Urinary bladder (tissue), 4 donors: ENCODE results near the gene ESM1. TPM values are rescaled to one million over a fixed set of nuclear protein-coding genes. Genes with fewer than 3 reads are reported as not detected.
"Not testable (repeated sequence)": the region's sequence is repeated elsewhere in the genome, so short reads cannot be mapped to it uniquely, and the experiment has no call there.

Experiments used
- DNase-seq: peaks from one replicate; pipeline ENCODE4 v3.0.0-alpha.2; 2015; ENCODE audit errors: extremely low spot score
- H3K27ac ChIP-seq: one replicate; pipeline ENCODE4 v1.5.1; 2013; ENCODE audit warnings: low read depth, mild to moderate bottlenecking, moderate library complexity
- H3K36me3 ChIP-seq: one replicate; pipeline ENCODE4 v1.6.1; 2013; ENCODE audit warnings: mild to moderate bottlenecking, moderate library complexity; ENCODE audit not compliant: insufficient read depth
- H3K4me1 ChIP-seq: one replicate; pipeline ENCODE4 v1.6.1; 2013; ENCODE audit warnings: mild to moderate bottlenecking, moderate library complexity; ENCODE audit not compliant: insufficient read depth
- H3K4me3 ChIP-seq: one replicate; pipeline ENCODE4 v1.5.1; 2013; ENCODE audit warnings: low read depth, low read length
- WGBS: extraction: QIAGEN DNeasy Blood & Tissue Kit; methylation state at CpG from one replicate; pipeline ENCODE4 v1.1.7; 2013; 5-methylcytosine and 5-hydroxymethylcytosine counted together
- polyA plus RNA-seq: library from polyadenylated mRNA; stranded (reverse); fragments of 200-250 nt; gene quantifications from one replicate; pipeline ENCODE4 v1.2.3, GENCODE V29; 2013
- total RNA-seq: library from RNA; depleted of rRNA; stranded (reverse); fragments of >200 nt; gene quantifications from one replicate; pipeline ENCODE4 v1.2.3, GENCODE V29; 2014
- donor health status: healthy with polysubstance abuse.
- donor health status: healthy.

ESM1 gene
- total RNA-seq (1.8 TPM), polyA plus RNA-seq (0.19 TPM)

- WGBS = 29% methylated on average over 26 of the region's 26 CpGs
- H3K4me3 ChIP-seq = no peak within 1 kb of the TSS
Measured at GRCh38 chr5:54985301-54986268, at the start of gene ESM1. ESM1 (minus strand) TSS chr5:54985593; CDS start chr5:54985517, 76 bp downstream.

DNA sequence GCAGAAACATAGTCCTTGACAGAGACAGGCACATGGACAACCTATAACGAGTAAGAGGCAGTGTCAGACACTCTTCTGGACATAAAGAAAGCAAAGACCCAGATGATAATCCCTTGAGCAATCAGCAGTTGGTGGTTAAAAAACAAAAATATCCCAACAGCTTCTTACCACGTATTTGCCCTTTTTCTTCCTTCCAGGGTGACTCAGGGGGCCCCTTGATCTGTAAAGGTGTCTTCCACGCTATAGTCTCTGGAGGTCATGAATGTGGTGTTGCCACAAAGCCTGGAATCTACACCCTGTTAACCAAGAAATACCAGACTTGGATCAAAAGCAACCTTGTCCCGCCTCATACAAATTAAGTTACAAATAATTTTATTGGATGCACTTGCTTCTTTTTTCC, 48.2 kb upstream of the ESM1 start:
- H3K36me3 ChIP-seq = no peaks in the 10 kb centered on the region
- no peak overlapping the region for H3K27ac ChIP-seq
- 79% methylated on average over 4 of the region's 4 CpGs for WGBS
- no peak overlapping the region for H3K4me3 ChIP-seq
- DNase-seq = no peak
- H3K4me1 ChIP-seq = no peaks in the 10 kb centered on the region

More at GRCh38 chr5:54985301-54986268, at the start of gene ESM1:
- Histone ChIP-seq H3K36me3 (no peaks in the 10 kb centered on the region), H3K4me1 (no peaks in the 10 kb centered on the region), H3K27ac (no peak within 1 kb of the TSS)
- no peak for DNase-seq

DNA sequence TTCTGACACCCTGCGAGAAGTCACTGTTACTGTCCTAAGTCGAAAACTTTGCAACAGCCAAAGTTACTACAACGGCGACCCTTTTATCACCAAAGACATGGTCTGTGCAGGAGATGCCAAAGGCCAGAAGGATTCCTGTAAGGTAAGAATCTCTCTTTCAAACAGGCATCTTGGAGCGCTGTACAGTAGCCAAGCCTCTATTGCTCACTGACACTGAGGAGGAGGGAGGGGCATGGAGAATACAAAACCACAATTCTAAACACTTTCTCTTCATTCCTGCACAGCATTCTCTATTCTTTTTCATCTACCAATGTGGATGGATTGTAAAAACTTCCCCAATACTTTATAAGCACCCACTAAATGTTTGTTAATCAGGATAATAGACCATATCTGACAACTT, 46.1 kb upstream of the ESM1 start:
- Histone ChIP-seq H3K4me1 (no peaks in the 10 kb centered on the region), H3K27ac (no peak overlapping the region), H3K36me3 (no peaks in the 10 kb centered on the region), H3K4me3 (no peak overlapping the region)
- DNase-seq = no peak
- 92% methylated on average over 5 of the region's 5 CpGs for WGBS

- 69% methylated on average over 10 of the region's 10 CpGs for WGBS
- Histone ChIP-seq H3K27ac (no peak overlapping the region), H3K4me3 (no peak overlapping the region), H3K4me1 (no peaks in the 10 kb centered on the region), H3K36me3 (no peaks in the 10 kb centered on the region)
- DNase-seq = no peak
Measured at GRCh38 chr5:55030676-55031369, 45.4 kb upstream of the ESM1 start.

- Histone ChIP-seq H3K4me3 (no peak overlapping the region), H3K27ac (no peak overlapping the region), H3K36me3 (no peaks in the 10 kb centered on the region), H3K4me1 (no peaks in the 10 kb centered on the region)
- WGBS = 60% methylated on average over 2 of the region's 2 CpGs
- no peak for DNase-seq
Measured at GRCh38 chr5:55030220-55030619, 44.8 kb upstream of the ESM1 start.

DNA sequence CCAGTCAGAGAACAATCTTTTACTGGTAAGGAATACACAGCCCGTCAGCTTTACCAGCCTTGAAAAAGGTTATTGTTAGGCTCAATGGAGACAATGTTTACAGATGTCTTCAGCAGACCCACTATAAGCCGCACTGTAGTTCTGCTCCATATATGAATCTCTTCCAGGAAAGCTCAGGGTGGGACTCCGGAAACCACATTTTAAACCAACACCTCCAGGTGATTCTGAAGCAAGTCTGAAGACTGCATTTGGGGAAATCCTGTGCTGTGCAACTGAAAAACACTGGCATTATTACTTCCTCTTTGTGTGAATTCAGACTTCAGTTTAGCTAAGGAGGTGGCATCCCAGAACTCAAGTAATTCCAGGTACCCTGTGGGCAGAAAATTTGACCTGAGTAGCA, 42.2 kb upstream of the ESM1 start:
- DNase-seq = no peak
- Histone ChIP-seq H3K36me3 (no peaks in the 10 kb centered on the region), H3K4me3 (no peak overlapping the region), H3K27ac (no peak overlapping the region), H3K4me1 (no peaks in the 10 kb centered on the region)
- WGBS = 71% methylated on average over 3 of the region's 3 CpGs

GRCh38 chr5:55022450-55022849, 37.1 kb upstream of the ESM1 start:
- no peaks in the 10 kb centered on the region for H3K36me3 ChIP-seq

DNA sequence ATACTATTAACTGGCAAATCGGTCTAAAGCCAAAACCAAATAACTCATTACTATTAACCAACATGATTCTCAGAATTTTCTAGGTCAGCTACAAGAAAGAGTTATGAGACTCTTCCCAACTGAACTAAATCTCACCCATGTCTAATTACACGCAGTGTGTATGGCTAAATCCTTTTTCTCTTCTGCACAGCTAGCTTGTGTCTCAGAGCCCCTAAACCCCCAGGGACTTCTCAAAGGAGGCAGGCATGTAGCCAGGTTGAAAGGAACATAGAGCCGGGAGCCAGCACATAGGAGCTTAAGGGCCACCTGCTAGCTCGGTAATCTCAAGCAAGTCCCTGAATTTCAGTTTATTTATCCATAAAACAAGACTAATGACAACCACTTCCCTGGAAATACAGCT, 36.4 kb upstream of the ESM1 start:
- no peaks in the 10 kb centered on the region for H3K4me1 ChIP-seq
- no peak for DNase-seq
- WGBS = 77% methylated on average over 4 of the region's 4 CpGs

More at GRCh38 chr5:55022450-55022849, 37.1 kb upstream of the ESM1 start:
- no peak overlapping the region for H3K27ac ChIP-seq
- DNase-seq = no peak
- H3K4me3 ChIP-seq = no peak overlapping the region
- 53% methylated on average over 2 of the region's 2 CpGs for WGBS
- H3K4me1 ChIP-seq = no peaks in the 10 kb centered on the region

DNA sequence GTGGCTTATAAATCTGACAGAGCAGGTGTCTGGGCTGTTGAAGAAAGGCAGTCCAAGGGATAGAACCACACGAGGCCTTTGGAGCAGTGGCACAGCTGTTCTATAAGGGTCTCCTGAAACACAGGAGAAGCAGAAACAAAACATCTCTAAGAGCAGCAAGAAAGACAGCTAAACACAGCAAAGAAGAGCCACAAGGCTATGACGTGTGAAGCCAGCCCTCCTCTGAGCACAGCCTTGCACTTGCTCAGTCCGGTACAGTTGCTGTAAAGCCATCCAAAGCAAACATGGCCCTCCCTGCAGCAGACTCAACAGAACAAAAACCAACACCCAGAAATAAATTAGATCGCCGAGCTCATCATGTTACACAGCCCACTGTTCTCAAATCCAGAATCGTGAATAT, 36.0 kb upstream of the ESM1 start:
- Histone ChIP-seq H3K4me3 (no peak overlapping the region), H3K27ac (no peak overlapping the region), H3K4me1 (no peaks in the 10 kb centered on the region), H3K36me3 (no peaks in the 10 kb centered on the region)
- DNase-seq = no peak
- WGBS = 67% methylated on average over 6 of the region's 6 CpGs

More for the DNA sequence above, 36.4 kb upstream of the ESM1 start:
- Histone ChIP-seq H3K36me3 (no peaks in the 10 kb centered on the region), H3K4me3 (no peak overlapping the region), H3K27ac (no peak overlapping the region)

DNA sequence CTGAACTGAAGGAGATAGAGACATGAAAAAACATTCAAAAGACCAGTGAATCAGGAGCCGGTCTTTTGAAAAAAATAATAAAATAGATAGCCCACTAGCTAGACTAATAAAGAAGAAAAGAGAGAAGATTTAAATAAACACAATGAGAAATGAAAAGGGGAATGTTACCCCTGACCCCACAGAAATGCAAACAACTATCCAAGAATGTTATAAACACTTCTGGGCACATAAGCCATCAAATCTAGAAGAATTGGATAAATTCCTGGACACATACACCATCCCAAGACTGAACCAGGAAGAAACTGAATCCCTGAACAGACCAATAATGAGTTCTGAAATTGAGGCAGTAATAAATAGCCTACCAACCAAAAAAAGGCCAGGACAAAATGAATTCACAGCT, 24.8 kb upstream of the ESM1 start:
- not testable (repeated sequence) for H3K36me3 ChIP-seq, H3K4me3 ChIP-seq, H3K27ac ChIP-seq, H3K4me1 ChIP-seq, DNase-seq
- WGBS = 35% methylated on average over 1 of the region's 1 CpG

- Histone ChIP-seq H3K4me1 (no peaks in the 10 kb centered on the region), H3K27ac (no peak overlapping the region), H3K4me3 (no peak overlapping the region), H3K36me3 (no peaks in the 10 kb centered on the region)
- DNase-seq = no peak
- WGBS = 79% methylated on average over 1 of the region's 1 CpG
Measured at GRCh38 chr5:55004729-55005128, 19.3 kb upstream of the ESM1 start.

- no peaks in the 10 kb centered on the region for H3K36me3 ChIP-seq
- 60% methylated on average over 4 of the region's 4 CpGs for WGBS
- no peak for DNase-seq
- no peak overlapping the region for H3K27ac ChIP-seq
- H3K4me1 ChIP-seq = no peaks in the 10 kb centered on the region
- no peak overlapping the region for H3K4me3 ChIP-seq
Measured at GRCh38 chr5:55003432-55004065, 18.2 kb upstream of the ESM1 start.

DNA sequence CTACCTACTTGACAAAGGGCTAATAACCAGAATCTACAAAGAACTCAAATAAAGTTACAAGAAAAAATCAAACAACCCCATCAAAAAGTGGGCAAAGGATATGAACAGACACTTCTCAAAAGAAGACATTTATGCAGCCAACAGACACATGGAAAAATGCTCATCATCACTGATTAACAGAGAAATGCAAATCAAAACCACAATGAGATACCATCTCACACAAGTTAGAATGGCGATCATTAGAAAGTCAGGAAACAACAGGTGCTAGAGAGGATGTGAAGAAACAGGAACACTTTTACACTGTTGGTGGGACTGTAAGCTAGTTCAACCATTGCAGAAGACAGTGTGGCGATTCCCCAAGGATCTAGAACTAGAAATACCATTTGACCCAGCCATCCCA, 16.8 kb upstream of the ESM1 start:
- not testable (repeated sequence) for H3K36me3 ChIP-seq, H3K27ac ChIP-seq, DNase-seq, H3K4me3 ChIP-seq, H3K4me1 ChIP-seq
- WGBS = 84% methylated on average over 2 of the region's 2 CpGs
